GM21723 (cell line): ENCODE measurements around the gene ACACA.

Source experiments
- ATAC-seq: cut with Tn5 transposase; IDR thresholded peaks from one replicate; pipeline ENCODE4 v1.9.1; 2021; ENCODE audit warnings: mild to moderate bottlenecking, moderate library complexity; ENCODE audit not compliant: unreplicated experiment

Gene ACACA

DNA sequence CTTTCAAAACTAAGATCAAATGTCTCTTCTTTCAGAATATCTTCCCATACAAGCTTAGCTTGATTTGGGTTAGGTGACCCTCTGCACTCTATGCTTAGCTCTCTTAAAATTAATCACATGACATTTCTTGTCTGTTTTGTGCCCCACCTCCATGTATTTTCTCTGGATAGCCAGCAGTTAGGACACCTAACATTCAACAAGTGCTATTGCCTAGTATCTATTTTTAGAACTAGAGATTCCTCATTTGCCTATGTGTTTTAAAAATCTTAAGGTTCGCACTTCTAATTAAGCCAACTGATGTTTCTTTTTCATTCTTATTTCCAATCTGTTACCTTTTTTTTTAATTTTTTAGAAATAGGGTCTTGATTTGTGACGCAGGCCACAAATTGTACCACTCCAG lies 160.6 kb downstream of the ACACA start:
- ATAC-seq: no peak

DNA sequence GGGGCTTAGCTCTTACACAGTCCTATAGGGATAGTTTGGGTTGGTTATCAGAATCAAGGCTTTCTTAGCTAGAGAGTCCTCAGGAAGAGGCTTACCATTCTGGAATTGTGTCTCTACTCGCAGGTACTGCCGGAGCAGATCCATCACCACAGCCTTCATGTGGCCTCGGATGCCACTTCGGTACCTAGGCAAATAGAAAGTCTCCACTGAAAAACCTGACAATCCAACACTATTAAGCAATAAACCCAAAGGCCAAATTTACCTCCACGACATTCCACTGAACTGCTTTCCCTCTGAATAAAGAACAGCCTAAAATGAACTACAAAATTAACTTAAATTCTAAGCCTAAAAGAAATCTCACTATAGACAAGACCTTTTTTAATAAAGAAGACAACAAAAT lies 166.3 kb downstream of the ACACA start:
- no peak for ATAC-seq

DNA sequence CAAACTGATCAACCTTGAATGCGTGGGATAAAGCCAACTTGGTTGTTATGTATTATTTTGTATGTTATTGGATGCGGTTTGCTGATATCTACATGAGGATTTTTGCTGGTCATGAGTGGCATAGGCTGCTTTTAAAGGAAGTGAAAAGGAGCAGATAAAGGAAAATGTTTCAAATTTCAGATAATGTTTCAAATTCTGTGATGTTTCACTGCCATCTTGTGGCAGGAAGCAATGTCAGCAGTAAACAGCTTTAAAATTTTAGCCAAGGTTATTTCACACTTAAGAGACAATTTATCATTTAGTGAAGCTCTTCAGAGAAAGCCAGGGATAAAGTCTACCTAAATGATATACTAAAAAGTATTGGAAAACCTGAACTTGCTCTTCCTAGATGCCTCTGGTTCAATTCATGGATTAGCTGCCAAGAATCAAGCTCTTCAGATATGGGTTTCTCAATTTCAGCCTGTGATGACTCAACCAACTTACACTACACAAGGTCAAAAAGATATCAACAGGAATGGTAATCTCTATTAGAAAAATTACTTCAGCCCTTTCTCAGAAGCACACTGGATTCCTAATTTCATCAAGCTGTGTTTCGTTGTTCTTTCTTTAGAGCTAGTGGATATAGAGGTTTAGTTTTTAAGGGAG lies 166.8 kb downstream of the ACACA start:
- no peak for ATAC-seq

DNA sequence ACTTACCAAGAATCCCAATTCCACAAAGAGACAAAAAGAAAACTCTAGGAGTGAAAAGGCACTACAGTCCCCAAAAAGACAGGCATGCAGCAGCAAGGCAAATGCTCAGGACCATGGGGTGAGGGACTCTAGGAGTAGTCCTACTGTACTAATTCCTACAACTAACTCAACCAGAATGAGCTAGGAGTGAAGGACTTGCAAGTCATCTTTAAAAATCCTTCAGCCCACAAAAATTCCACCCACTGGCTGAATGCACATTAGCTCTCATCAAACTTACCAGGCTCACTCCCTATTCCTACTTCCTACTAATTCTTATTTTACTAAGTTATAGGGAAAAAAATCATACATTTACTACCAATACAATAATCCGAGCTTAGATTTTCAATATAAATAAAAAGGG lies 172.5 kb downstream of the ACACA start:
- ATAC-seq: no peak

DNA sequence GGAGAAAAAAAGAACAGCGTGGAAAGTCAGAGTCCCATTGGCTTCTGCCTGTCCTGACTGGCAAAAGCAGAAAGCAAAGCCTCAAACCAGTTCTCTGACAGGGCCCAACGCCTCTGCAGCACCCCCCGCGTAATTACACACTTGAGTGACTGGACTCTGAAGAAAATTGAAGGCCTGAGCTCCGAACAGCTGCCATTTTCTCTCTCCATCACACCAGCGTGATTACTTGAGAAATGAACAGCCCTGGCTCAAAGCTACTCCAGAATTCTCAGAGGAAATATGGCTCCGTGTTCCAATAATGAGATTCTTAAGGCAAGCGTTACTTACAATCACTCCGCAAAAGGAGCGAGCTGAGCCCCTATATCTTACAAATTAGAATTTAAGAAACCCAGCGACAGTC lies 173.6 kb downstream of the ACACA start:
- no peak for ATAC-seq

DNA sequence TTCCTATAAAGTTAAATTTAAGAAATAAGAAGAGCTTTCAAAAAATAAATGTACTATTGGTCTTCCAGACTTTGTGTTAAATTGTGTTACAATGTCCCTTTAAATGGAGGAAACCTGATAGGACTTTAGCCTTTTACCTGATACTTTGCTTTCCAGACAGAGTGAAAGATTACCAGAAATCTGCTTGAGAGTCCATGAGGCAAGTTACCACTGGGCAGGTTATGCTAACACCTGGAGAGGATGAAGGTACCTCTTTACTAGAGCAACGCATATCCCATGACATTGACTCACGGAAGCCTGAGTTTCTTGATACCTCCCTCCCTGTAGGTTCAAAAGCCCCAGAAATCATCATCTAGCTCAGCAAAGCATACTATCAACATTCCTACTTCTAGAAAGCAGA lies 174.7 kb downstream of the ACACA start:
- ATAC-seq: no peak

DNA sequence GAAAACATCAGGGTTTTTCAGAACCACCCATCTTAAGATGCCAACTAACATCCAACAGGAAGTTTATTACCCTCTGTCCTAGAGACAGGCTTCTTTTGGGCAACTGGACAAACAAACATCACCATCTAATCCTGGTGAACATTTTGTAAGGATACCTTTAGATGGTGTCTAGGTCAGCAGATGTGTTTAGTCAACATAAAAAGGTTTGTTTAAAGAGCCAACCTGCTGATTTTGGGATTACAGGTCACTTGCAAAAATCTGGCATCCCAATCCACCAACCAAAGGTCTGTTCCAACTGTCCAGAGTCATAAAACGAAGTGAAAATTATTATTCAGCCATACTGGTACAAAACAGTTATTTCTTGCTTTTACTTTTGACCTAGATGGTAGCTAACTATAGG lies 176.0 kb downstream of the ACACA start:
- no peak for ATAC-seq

DNA sequence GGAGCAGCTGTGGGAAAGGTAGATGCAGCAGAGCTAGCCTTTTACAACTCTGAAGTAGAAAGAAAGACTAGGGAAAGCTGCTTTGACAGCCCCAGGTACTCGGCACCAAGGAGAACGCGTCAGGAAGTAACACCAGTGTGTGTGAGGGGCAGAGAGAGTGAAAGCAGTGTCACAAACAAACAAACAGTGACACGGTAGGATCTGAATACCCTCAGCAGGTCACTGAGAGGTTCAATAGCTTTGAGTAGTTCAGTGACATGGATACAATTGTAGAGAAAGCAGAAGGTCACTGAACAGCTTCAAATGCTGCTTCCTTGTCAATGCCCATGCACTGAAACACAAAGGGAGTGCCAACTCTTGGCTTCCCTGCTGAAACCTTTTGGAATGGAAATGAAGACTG lies 181.2 kb downstream of the ACACA start:
- ATAC-seq: no peak

DNA sequence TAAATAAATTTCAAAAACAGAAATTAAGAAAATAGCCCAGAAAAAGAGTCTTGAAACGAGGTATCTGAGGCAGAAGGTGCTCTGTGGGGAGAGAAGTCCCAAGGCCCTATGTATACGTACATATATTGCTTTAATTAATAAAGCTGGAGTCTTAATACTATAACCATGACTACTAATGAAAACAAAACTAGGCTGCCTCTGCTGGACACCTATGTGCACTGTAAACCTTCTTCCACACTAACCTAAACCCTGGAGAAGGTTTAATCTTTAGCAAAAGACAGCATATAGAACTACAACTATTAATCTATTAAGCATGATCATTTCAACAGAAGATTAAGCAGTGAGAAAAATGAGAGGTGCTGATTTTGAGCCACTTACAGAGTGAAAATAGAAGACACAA lies 184.8 kb downstream of the ACACA start:
- ATAC-seq: no peak

DNA sequence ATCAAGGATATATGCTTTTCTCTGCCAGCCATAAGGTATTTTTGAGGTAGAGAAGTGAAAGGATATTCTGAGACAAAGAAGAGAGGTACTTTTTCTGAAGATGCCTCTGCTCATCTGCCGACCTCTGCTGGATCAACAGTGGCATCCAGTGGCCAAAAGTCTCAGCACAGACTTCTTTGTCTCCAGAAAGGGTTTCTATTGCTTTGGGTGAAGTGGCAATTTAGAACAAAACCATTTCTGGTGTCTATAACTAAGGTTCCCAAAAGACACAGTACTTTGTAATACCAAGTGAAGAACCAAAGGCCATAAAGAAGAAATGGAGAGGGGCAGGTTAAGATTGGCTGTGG lies 186.1 kb downstream of the ACACA start:
- no peak for ATAC-seq

DNA sequence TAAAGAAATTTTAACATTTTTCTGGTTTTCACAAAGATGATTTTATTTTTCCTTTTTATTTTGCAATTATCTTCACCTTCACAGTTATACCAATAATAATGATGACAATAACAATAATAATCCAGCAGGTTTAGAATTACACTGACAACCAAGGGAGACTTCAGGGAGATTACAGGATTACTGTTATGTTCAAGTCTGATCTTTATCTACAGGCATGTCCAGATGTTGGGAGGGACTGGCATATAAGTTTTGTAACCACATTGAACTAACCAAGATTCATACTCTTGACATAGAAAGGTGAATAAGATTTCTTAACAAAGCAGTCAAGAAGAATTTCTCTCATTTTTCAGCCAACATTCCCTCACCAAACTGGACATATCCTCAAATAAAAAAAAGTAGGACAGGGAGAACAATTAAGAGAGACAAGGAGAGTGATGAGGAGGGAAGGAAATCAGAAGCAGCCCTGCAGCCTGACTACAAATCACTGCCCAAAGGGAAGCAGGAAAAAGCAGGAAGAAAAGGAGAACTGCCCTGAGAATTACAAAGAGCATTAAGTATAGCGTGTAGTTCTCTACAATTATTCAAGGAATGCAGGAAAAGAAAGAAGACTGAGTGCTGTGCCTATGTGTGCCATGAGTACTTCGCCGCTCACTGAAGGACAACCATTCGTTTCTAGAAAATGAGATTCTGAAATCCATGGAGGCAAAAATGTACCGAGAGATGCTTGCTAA lies 186.6 kb downstream of the ACACA start:
- no peak for ATAC-seq

DNA sequence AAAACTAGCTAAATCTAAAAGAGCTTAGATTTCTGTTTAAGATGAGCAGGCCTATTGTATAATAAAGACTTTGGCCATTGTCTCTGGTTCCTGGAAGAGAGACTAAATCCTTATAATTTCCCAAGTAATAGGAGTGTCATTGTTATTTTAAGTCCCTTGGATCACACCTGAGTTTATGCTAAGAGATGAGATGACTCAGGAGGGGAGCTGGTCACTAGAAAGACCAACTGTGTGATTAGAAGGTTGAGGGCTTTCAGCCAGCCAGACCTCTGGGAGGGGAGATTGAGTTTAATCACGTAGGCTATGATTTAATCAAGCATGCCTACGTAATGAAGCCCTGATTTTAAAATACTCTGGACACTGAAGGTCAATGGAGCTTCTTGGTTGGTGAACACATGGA lies 187.8 kb downstream of the ACACA start:
- no peak for ATAC-seq

DNA sequence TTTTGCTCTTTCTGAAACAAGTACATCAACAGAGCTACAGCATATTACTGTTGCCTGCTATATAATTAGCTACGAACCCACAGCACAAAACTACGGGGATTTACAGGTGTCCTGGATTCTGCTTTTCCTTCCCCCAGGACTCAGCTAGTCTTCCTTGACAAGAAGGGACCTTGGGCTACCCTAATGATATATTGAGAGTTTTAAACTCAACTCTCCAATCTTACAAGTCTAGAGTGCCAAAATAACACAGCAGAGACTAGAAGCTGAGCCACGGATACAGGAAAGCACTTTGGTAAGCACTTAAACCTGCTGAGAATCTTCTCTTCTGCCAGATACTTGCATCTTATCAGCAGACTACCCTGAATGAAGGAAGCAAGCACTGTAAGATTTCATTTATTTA lies 192.2 kb downstream of the ACACA start:
- ATAC-seq: no peak

DNA sequence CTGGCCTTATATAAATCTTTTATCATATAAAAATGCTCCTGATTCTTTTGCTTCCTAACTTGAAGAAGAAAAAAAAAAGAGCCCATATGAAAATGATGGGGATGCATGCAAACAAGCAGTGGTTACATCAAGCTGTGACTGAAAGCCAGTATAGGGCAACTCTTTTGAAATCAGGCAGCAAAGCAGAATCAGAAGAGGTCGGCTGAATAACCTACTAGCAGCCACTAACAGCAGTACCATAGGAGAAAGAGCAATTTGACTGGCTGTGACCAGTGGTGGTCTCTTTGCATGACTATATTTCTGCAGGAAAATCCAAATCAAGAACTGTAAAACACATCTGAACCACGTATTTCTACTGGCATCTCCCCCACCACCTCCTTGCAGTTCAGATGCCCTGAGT lies 192.7 kb downstream of the ACACA start:
- ATAC-seq: no peak

DNA sequence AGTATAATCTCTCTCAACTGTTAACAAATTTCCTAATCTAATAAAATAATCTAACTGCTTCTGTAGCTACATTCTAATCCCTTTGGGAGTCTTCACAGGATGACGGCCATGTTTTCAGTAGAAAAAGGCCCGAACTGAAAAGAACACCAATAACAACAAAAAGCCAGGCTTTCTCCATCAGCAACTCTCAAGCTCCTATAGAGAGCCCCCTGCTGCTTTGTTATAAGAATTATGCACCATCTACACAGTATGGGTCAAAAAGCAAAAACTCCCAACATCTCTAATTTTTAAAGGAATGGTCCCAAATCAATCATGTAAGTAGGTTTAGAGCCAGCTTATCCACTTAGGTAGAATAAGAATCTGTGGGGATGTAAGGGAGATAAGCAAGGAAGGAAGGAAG lies 194.5 kb downstream of the ACACA start:
- no peak for ATAC-seq

DNA sequence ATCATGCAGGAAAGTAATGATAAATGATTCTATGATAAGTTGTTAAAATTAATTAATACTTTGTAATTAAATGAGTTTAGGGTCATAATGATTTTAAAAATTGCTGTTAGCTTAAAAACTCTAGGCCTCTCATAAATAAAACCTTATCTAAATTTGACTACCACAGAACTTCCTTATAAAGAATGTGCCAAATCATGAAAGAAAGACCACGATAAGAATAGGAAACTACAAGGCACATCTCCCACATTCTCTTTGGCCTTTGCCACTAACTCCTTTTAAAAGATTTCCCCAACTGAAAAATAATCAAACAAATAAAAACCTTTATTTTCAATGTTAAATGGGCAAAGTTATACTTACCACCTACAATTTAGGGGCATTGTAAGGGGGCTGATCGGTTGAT lies 195.5 kb downstream of the ACACA start:
- ATAC-seq: no peak

DNA sequence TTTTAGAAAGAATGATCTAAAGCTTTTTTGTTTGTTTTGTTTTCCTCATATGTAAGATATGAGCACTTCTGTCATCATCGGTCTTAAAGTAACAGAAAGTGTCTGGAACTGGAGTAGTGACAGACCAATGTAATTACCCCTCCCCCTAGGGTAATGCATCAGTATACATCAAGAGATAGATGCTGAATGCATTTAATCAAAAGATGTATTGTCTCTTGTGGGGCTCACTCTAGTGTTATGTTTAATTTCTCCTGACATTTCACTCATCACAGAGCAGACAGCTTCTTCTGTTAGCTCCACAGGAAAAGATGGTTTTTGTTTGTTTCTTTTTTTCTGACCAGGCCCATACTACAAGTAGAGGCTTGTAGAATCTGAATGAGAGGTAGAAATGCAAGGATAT lies 199.5 kb downstream of the ACACA start:
- no peak for ATAC-seq

DNA sequence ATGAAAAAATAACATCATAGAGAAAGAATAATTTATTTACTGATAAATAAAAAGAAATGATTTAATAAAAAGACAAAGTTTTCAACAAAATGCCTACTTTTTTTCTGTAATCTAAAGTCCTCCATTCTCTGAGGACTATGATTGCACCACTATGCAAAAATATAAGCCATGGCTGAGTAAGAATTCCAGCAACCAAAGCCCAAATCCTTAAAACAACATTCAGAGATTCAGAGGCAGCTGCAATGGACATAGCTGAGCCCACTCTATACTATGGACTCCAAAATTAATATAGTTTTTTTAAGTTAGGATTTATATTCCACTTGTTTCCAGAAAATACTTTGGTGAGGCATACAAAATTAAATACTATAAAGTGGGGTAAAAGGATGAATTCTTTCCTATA lies 200.3 kb downstream of the ACACA start:
- ATAC-seq: no peak

DNA sequence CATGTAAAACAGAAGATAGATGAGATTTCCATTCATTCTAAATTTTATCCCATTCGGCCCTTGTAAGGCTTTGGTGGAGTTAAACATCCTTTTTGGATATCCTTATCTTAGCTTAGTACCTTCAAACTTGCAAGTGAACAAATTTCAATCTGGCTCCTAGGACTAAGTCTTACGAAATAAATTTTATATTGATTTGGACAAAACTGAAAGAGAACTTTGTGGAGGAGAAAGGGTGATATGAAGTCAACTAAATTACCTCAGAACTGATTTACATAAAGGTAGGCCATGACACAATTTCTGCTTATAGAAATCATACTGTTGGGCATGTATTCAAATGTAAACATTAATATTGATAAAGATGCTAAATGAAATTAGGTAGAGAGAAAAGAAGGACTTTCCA lies 206.1 kb downstream of the ACACA start:
- no peak for ATAC-seq

DNA sequence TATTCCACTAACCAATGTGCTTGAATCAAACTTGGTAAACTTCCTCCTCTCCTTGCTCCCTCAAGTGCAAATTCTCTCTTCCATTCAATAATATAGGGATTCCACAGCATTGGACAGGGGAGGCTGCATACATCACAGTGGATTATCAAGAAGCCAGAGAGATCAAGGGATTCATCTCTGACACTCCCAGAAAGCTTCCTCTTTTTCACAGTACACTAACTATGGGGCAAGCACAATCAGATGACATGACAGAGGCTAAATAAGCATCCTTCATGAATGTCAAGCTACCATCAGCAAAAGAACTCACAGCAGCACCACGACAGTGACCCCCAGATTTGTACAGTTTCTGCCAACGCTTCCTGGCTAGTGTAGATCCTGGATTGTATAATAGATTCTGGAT lies 209.3 kb downstream of the ACACA start:
- no peak for ATAC-seq

DNA sequence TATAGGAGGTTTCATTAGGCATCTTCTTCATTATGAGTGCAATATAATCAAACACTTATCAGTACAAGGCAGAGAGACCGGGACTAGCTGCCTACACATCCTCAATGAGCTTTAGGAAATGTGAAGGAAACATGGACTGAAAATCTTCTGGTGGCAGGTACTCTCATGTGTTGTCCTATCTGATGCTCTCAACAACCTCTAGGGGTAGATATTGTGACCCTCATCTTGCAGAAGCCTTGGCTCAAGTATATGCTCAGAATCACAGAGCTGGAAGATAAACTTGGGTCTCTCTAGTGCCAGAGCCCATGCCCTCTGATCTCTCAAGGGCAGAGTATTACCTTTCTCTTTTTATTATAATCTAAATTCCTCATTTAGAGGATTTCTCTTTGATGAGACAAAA lies 212.4 kb downstream of the ACACA start:
- no peak for ATAC-seq

DNA sequence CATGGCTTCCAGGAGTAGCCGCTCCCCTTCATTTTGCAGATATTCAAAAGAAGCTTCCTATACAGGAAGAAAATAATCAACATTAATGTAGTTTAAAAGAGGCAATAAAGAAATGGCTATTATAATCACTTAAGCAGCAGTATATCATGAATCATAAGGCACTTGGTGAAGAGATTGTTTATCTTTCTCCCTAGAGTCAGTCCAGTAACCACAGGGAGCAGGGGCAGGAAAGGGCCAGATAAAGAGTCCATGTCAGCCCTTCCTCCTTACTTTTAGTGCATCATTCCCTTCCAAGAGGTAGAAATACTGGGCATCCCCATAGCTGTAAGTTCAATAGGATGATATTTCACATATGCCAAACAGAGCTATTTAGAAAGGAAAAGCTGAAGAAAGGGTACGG lies 215.4 kb downstream of the ACACA start:
- no peak for ATAC-seq

DNA sequence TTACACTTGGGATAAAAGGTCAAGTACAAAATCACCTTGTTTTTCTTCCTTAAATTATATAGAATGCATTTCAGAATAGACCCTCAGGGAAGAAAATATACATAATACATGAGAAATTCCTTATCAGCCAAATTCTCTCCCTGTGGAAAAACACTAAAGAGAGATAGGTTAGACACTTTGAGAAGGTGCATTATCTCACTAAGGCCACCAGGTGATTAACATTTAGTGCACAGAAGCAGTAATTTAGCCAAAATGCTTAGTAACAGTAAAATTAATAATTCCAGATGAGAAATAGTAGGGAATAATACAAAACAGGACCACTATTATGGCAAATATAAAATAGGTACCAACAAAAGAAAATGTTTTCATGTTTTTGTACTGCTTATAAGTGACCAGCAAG lies 216.1 kb downstream of the ACACA start:
- ATAC-seq: no peak
